ENCODE measurements around the gene KCMF1.

Gene KCMF1

DNA sequence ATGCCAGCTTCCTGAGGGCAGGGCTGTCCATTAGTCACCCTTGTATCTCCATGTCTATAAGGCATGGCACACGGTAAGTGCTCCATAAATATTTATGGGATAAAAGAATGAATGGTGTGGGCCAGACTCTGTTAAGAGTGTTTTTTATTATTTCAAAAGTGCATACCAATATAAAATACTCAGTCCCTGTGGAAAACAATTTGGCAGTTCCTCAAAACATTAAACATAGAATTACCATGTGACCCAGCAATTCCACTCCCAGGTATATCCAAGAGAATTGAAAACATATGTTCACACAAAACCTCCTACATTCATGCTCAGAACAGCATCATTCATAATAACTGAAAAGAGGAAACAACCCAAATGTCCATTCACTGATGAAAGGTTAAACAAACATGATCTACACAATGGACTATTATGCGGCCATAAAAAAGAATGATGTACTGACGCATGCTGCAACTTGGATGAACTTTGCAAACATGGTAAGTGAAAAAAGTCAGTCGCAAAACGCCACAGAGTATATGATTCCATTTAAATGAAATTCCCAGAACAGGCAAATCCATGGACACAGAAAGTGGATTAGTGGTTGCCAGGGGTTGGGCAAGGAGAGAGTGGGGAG is 93.1 kb downstream of the KCMF1 start:
- H3K4me3 ChIP-seq (ENCODE audit: low read length) = no peak overlapping the region
- DNase-seq (ENCODE audit: low read depth) = no peak
- TF ChIP-seq CTCF (IDR thresholded peaks at IDR 0.05; ENCODE audit: insufficient read depth, low read depth, low read length, missing control alignments) = no peak

GRCh38 chr2:85064927-85065577 is 94.1 kb downstream of the KCMF1 start:
- no peak overlapping the region for H3K4me3 ChIP-seq (ENCODE audit: low read length)
- DNase-seq (ENCODE audit: low read depth) = no peak
- TF ChIP-seq CTCF (IDR thresholded peaks at IDR 0.05; ENCODE audit: insufficient read depth, low read depth, low read length, missing control alignments) = no peak

DNA sequence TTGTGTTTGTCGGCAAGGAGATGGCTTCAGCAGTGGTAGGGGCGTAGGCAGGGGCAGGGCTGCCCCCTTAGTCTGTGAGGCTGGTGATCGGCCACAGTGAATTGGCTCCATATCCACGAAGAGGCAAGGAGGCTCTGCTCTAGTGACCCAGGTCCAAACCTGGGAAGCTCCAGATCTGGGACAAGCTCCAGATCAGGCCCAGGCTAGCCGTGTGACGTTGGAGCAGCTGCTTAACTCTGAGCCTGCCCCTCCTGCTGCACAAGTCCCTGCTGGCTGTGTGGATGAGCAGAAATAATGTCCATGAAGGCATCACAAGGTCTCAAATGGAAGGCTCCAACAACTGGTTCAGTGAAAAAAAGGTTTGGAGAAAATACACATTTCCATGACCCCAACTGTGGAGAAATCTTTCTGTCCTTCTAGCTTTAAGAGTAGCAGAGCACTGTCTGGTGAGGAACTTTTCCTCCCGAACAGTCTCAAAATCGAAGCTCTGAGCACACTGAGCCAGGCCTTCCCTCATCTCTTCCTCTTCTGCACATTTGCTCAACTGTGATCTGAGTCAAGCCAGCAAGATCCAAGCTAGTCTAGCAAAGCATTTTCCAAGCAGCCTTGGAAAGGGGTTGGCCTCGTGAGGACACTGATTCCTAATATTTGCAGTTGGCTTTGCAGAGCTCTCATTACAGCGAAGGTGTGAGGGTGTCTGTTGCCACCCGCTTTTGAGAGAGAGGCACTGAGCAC is 95.2 kb downstream of the KCMF1 start:
- no peak overlapping the region for H3K4me3 ChIP-seq (ENCODE audit: low read length)
- TF ChIP-seq CTCF (IDR thresholded peaks at IDR 0.05; ENCODE audit: insufficient read depth, low read depth, low read length, missing control alignments) = no peak
- no peak for DNase-seq (ENCODE audit: low read depth)

GRCh38 chr2:85066874-85067351 is 96.0 kb downstream of the KCMF1 start:
- peak; percentile 87 for TF ChIP-seq CTCF (IDR thresholded peaks at IDR 0.05; ENCODE audit: insufficient read depth, low read depth, low read length, missing control alignments)
- H3K4me3 ChIP-seq (ENCODE audit: low read length) = no peak overlapping the region

GRCh38 chr2:85071096-85071495 is 100.1 kb downstream of the KCMF1 start:
- TF ChIP-seq CTCF (IDR thresholded peaks at IDR 0.05; ENCODE audit: insufficient read depth, low read depth, low read length, missing control alignments) = no peak
- DNase-seq (ENCODE audit: low read depth) = no peak
- H3K4me3 ChIP-seq (ENCODE audit: low read length) = no peak overlapping the region

More at GRCh38 chr2:85066874-85067351, 96.0 kb downstream of the KCMF1 start:
- DNase-seq (ENCODE audit: low read depth) = peak; percentile 77

- no peak for DNase-seq (ENCODE audit: low read depth)
- H3K4me3 ChIP-seq (ENCODE audit: low read length) = no peak overlapping the region
- no peak for TF ChIP-seq CTCF (IDR thresholded peaks at IDR 0.05; ENCODE audit: insufficient read depth, low read depth, low read length, missing control alignments)
Measured at GRCh38 chr2:85073033-85073432, 102.1 kb downstream of the KCMF1 start.
